ENCODE measurements around the gene HKDC1.

DNA sequence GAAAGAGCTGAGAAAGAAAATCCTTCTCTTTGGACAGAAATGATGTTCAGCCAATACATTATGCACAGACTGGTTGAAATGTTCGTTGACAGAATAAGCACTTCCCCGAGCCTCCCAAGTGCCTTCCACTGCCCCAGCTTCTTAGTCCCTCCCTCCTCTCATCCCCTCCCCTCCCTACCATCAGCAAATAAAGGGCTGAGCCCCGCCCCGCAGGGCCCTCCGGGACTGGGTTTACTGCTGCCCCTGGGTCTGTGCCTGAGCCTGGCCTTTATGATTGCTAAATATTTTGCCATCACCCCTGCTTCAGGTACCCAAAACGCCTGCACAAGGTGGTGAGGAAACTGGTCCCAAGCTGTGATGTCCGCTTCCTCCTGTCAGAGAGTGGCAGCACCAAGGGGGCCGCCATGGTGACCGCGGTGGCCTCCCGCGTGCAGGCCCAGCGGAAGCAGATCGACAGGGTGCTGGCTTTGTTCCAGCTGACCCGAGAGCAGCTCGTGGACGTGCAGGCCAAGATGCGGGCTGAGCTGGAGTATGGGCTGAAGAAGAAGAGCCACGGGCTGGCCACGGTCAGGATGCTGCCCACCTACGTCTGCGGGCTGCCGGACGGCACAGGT, 28.1 kb downstream of the HKDC1 start:
- no peak for TF ChIP-seq POLR2AphosphoS5 (IDR thresholded peaks at IDR 0.05)
- TF ChIP-seq, protein P1, sequence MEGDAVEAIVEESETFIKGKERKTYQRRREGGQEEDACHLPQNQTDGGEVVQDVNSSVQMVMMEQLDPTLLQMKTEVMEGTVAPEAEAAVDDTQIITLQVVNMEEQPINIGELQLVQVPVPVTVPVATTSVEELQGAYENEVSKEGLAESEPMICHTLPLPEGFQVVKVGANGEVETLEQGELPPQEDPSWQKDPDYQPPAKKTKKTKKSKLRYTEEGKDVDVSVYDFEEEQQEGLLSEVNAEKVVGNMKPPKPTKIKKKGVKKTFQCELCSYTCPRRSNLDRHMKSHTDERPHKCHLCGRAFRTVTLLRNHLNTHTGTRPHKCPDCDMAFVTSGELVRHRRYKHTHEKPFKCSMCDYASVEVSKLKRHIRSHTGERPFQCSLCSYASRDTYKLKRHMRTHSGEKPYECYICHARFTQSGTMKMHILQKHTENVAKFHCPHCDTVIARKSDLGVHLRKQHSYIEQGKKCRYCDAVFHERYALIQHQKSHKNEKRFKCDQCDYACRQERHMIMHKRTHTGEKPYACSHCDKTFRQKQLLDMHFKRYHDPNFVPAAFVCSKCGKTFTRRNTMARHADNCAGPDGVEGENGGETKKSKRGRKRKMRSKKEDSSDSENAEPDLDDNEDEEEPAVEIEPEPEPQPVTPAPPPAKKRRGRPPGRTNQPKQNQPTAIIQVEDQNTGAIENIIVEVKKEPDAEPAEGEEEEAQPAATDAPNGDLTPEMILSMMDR (IDR thresholded peaks at IDR 0.05) = no peak

Data from suprapubic skin (tissue), 3 donors.